Measurements from ENCODE around the gene TMC1. TPM values are rescaled to one million over a fixed set of nuclear protein-coding genes. Genes with fewer than 3 reads are reported as not detected.

TMC1 gene
- total and polyA plus RNA-seq, 2 of the 13 experiments (the other 11 are each of a cell fraction or from before 2014, with no cell fraction given), result 0.02 to 0.03 TPM

DNA sequence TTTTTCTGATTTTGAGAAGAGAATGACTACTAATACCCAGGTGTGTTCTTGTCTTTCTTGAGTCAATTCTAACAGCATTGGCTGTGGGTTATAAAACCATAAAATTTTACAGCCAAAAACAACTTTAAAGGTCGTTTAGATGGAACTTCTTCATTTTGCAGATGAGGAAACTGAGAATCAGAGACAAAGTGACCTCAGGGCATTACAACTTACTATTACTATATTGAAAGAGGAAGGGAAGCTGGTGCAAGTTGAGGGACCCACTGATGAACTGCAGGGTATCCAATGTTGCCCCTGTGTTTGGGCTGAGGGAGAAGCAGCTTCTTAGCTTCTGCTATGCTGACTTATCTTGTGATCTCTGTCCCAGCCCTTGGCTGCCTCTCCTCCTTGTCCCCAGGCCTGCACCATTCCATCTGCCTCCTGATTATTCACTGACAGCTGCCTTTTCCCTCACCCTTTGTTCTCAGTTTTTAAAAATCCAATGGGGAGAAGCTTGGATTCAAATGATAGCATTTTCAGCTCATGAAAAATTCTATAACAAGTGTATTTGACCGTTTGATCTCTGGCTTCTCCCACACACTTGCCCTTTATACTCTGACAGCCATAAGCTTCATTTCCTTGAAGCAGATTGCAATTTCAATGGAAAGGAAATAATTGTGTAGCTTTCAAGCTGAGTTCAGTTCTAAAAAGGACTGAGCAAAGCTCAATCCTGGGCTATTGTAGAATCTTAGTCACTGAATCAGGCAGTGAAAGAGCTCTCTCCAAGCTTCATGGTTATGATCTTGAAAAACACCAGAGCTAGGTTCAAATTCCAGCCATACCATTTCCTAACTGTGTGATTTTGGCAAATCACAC lies 68.5 kb downstream of the TMC1 start:
- H3K9ac ChIP-seq (ENCODE audit: insufficient read depth, low read depth, low read length), result no peak overlapping the region
- ChIA-PET POLR2A (interaction anchor here (1.1 kb wide), 1 partner anchor 224 kb away, joined by 5 read pairs; the partner anchor contains the start of gene ZFAND5), CTCF (ENCODE audit: low intra/inter-chr PET ratio, low total read pairs) (interaction anchor here (4.1 kb wide), 1 partner anchor 309 kb away, joined by 34 read pairs; no protein-coding TSS in a partner anchor)
- DNase-seq (ENCODE audit: low spot score) (no peak), ATAC-seq (no peak), FAIRE-seq (no peak)
- no peak overlapping the region for H3K4me2 ChIP-seq (ENCODE audit: low read depth, low read length)
- WGBS (ENCODE audit: low lambda C conversion rate), result 2% methylated on average over 2 of the region's 2 CpGs
- H2AFZ ChIP-seq (ENCODE audit: low read length), result no peak overlapping the region
- H3K36me3 ChIP-seq (replicated peaks in 1 of 2; ENCODE audit: control insufficient read depth in 1 of 2, insufficient read depth in 2 of 2, low read length in 2 of 2), result no peaks in the 10 kb centered on the region
- H3K4me1 ChIP-seq (ENCODE audit: insufficient read depth, low read length), result no peaks in the 10 kb centered on the region
- intact Hi-C loops (cut with micrococcal nuclease; ENCODE audit: unreplicated experiment), result no loop called here
- in situ Hi-C loops (cut with HindIII; ENCODE audit: extremely low pct_ligation_motif_present, low pct_unique_long_range_greater_than_20kb), result loop anchor here (5.0 to 25.0 kb wide), 2 partner anchors 308 to 553 kb away; no protein-coding TSS in a partner anchor
- no peak overlapping the region for H3K27ac ChIP-seq (ENCODE audit: extremely low read length, insufficient read depth, low read length)
- no peaks in the 10 kb centered on the region for H3K79me2 ChIP-seq (ENCODE audit: insufficient read depth, low read length)
- no peaks in the 10 kb centered on the region; a peak in 1 of 5 replicates for H3K27me3 ChIP-seq (ENCODE audit: control insufficient read depth in 1 of 2, insufficient read depth in 2 of 2, low read length in 2 of 2)
- H3K9me3 ChIP-seq (ENCODE audit: low read length), result no peaks in the 10 kb centered on the region
- H4K20me1 ChIP-seq (ENCODE audit: insufficient read depth, low read length), result no peaks in the 10 kb centered on the region
- no TSS peak for BruUV-seq (replicated peaks)
- H3K4me3 ChIP-seq (replicated peaks in 1 of 3; ENCODE audit: insufficient read depth in 1 of 3, low read depth in 2 of 3, low read length in 3 of 3), result no peak overlapping the region
- TF ChIP-seq HNF4G (IDR thresholded peaks at IDR 0.05; ENCODE audit: borderline replicate concordance, low read depth, low read length) (no peak), HNF4G (CRISPR knock-in tag; IDR thresholded peaks at IDR 0.05; ENCODE audit: borderline replicate concordance, low read depth) (no peak), ZNF138 (CRISPR knock-in tag; IDR thresholded peaks at IDR 0.05; ENCODE audit: low read depth) (no peak), POLR2G (IDR thresholded peaks at IDR 0.05; ENCODE audit: low read depth, low read length) (no peak), ZMAT3 (CRISPR knock-in tag; conservative IDR thresholded peaks at IDR 0.05) (no peak), CREM (IDR thresholded peaks at IDR 0.05) (no peak), CREM (CRISPR knock-in tag; IDR thresholded peaks at IDR 0.05) (no peak), KDM2A (CRISPR knock-in tag; IDR thresholded peaks at IDR 0.05; ENCODE audit: borderline replicate concordance, low read depth) (no peak), RFX1 (IDR thresholded peaks at IDR 0.05) (no peak), NCOR1 (IDR thresholded peaks at IDR 0.05; ENCODE audit: borderline replicate concordance, low read length) (no peak)
- TF ChIP-seq, protein P1, sequence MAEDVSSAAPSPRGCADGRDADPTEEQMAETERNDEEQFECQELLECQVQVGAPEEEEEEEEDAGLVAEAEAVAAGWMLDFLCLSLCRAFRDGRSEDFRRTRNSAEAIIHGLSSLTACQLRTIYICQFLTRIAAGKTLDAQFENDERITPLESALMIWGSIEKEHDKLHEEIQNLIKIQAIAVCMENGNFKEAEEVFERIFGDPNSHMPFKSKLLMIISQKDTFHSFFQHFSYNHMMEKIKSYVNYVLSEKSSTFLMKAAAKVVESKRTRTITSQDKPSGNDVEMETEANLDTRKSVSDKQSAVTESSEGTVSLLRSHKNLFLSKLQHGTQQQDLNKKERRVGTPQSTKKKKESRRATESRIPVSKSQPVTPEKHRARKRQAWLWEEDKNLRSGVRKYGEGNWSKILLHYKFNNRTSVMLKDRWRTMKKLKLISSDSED (CRISPR knock-in tag; IDR thresholded peaks at IDR 0.05), result no peak
- TF ChIP-seq, protein P2, sequence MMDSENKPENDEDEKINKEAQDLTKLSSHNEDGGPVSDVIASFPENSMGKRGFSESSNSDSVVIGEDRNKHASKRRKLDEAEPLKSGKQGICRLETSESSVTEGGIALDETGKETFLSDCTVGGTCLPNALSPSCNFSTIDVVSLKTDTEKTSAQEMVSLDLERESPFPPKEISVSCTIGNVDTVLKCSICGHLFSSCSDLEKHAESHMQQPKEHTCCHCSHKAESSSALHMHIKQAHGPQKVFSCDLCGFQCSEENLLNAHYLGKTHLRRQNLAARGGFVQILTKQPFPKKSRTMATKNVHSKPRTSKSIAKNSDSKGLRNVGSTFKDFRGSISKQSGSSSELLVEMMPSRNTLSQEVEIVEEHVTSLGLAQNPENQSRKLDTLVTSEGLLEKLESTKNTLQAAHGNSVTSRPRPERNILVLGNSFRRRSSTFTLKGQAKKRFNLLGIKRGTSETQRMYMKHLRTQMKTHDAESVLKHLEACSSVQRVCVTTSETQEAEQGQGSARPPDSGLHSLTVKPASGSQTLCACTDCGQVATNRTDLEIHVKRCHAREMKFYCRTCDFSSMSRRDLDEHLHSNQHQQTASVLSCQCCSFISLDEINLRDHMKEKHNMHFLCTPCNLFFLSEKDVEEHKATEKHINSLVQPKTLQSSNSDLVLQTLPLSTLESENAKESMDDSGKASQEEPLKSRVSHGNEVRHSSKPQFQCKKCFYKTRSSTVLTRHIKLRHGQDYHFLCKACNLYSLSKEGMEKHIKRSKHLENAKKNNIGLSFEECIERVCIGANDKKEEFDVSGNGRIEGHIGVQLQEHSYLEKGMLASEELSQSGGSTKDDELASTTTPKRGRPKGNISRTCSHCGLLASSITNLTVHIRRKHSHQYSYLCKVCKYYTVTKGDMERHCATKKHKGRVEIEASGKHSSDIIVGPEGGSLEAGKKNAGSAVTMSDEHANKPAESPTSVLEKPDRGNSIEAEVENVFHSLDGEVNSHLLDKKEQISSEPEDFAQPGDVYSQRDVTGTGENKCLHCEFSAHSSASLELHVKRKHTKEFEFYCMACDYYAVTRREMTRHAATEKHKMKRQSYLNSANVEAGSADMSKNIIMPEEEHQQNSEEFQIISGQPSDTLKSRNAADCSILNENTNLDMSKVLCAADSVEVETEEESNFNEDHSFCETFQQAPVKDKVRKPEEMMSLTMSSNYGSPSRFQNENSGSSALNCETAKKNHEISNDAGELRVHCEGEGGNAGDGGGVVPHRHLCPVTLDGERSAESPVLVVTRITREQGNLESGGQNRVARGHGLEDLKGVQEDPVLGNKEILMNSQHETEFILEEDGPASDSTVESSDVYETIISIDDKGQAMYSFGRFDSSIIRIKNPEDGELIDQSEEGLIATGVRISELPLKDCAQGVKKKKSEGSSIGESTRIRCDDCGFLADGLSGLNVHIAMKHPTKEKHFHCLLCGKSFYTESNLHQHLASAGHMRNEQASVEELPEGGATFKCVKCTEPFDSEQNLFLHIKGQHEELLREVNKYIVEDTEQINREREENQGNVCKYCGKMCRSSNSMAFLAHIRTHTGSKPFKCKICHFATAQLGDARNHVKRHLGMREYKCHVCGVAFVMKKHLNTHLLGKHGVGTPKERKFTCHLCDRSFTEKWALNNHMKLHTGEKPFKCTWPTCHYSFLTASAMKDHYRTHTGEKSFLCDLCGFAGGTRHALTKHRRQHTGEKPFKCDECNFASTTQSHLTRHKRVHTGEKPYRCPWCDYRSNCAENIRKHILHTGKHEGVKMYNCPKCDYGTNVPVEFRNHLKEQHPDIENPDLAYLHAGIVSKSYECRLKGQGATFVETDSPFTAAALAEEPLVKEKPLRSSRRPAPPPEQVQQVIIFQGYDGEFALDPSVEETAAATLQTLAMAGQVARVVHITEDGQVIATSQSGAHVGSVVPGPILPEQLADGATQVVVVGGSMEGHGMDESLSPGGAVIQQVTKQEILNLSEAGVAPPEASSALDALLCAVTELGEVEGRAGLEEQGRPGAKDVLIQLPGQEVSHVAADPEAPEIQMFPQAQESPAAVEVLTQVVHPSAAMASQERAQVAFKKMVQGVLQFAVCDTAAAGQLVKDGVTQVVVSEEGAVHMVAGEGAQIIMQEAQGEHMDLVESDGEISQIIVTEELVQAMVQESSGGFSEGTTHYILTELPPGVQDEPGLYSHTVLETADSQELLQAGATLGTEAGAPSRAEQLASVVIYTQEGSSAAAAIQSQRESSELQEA (CRISPR knock-in tag; IDR thresholded peaks at IDR 0.05; ENCODE audit: not compliant biosample characterization), result no peak

Data from HepG2 (cell line).